Calu3 (cell line): ENCODE measurements around the gene UIMC1. TPM values are rescaled to one million over a fixed set of nuclear protein-coding genes. Genes with fewer than 3 reads are reported as not detected.

ENCODE experiments used
- BruUV-seq: library from RNA; stranded (reverse); fragments of 400-500 nt; replicated peaks from 2 replicates; lab custom pipeline; 2021; lab: Mats Ljungman, UMichigan
- CTCF ChIA-PET: fragments of 300-600 bp; sonication (Branson Sonifier 250); formaldehyde crosslinking; loops from one replicate; lab custom pipeline; 2022; ENCODE audit warnings: antibody characterized with exemption; lab: Charles Lee
- DNase-seq: peaks from one replicate; pipeline ENCODE4 v3.0.0; 2022
- H3K27ac Mint-ChIP-seq: one replicate; pipeline ENCODE4 v1.8.0; 2022; ENCODE audit warnings: mixed read lengths; ENCODE audit not compliant: unreplicated experiment
- H3K27me3 Mint-ChIP-seq: one replicate; pipeline ENCODE4 v1.8.0; 2022; ENCODE audit warnings: mixed read lengths; ENCODE audit not compliant: unreplicated experiment
- H3K36me3 Mint-ChIP-seq: one replicate; pipeline ENCODE4 v1.8.0; 2022; ENCODE audit warnings: mild to moderate bottlenecking, moderate library complexity, mixed read lengths; ENCODE audit not compliant: insufficient read depth, unreplicated experiment
- H3K4me1 Mint-ChIP-seq: one replicate; pipeline ENCODE4 v1.8.0; 2022; ENCODE audit warnings: mild to moderate bottlenecking, low read depth, mixed read lengths; ENCODE audit not compliant: unreplicated experiment
- H3K4me3 Mint-ChIP-seq: one replicate; pipeline ENCODE4 v1.8.0; 2022; ENCODE audit warnings: mild to moderate bottlenecking, low read depth, moderate library complexity, mixed read lengths; ENCODE audit not compliant: unreplicated experiment
- H3K9me3 Mint-ChIP-seq: one replicate; pipeline ENCODE4 v1.8.0; 2022; ENCODE audit warnings: low read depth, mixed read lengths; ENCODE audit not compliant: unreplicated experiment
- CTCF ChIP-seq: fragments of 200-600 bp; IDR thresholded peaks from one replicate; pipeline ENCODE4 v1.8.0; 2022; ENCODE audit warnings: antibody characterized with exemption; ENCODE audit not compliant: unreplicated experiment
- intact Hi-C: fragments of 100-400 bp; cut with micrococcal nuclease; formaldehyde crosslinking; loops from one replicate; pipeline ENCODE4 v1.10.0; 2022; ENCODE audit not compliant: unreplicated experiment
- total RNA-seq: library from RNA; stranded (reverse); gene quantifications from 2 replicates; pipeline ENCODE4 v1.2.3, GENCODE V29; 2022

UIMC1 gene
- total RNA-seq, 1 experiment from 2014 or later = 51.3 TPM

- no peak for TF ChIP-seq CTCF
- Mint-ChIP-seq H3K36me3 (no peaks in the 10 kb centered on the region), H3K9me3 (no peaks in the 10 kb centered on the region), H3K27me3 (peaks cover 14% of the 10 kb centered on the region), H3K27ac (no peak overlapping the region), H3K4me1 (no peaks in the 10 kb centered on the region), H3K4me3 (no peak overlapping the region)
- CTCF ChIA-PET = no interaction called here
- no TSS peak for BruUV-seq
- no peak for DNase-seq
- intact Hi-C loops = no loop called here
These were observed 124.0 kb downstream of the UIMC1 start for GRCh38 chr5:176882567-176882903.

GRCh38 chr5:176881816-176882566, 124.6 kb downstream of the UIMC1 start:
- Mint-ChIP-seq H3K4me1 (no peaks in the 10 kb centered on the region), H3K9me3 (no peaks in the 10 kb centered on the region), H3K4me3 (no peak overlapping the region), H3K27ac (no peak overlapping the region), H3K27me3 (peaks cover 14% of the 10 kb centered on the region), H3K36me3 (no peaks in the 10 kb centered on the region)
- BruUV-seq = no TSS peak
- DNase-seq = no peak
- CTCF ChIA-PET = no interaction called here
- intact Hi-C loops = no loop called here
- TF ChIP-seq CTCF = no peak

- Mint-ChIP-seq H3K4me1 (no peaks in the 10 kb centered on the region), H3K27me3 (peaks cover 14% of the 10 kb centered on the region), H3K36me3 (no peaks in the 10 kb centered on the region), H3K9me3 (no peaks in the 10 kb centered on the region), H3K4me3 (no peak overlapping the region), H3K27ac (no peak overlapping the region)
- CTCF ChIA-PET = interaction anchor here (0.6 kb wide), 1 partner anchor 139 kb away, joined by 3 read pairs; no protein-coding TSS in a partner anchor
- intact Hi-C loops = no loop called here
- no peak for TF ChIP-seq CTCF
- no peak for DNase-seq
- no TSS peak for BruUV-seq
These were observed 125.4 kb downstream of the UIMC1 start for GRCh38 chr5:176881021-176881749.

GRCh38 chr5:176880366-176881020, 126.1 kb downstream of the UIMC1 start:
- TF ChIP-seq CTCF = no peak
- no peak overlapping the region for H3K27ac Mint-ChIP-seq
- DNase-seq = no peak
- CTCF ChIA-PET = interaction anchor here (0.6 kb wide), 1 partner anchor 138 kb away, joined by 3 read pairs; no protein-coding TSS in a partner anchor
- no TSS peak for BruUV-seq
- H3K36me3 Mint-ChIP-seq = no peaks in the 10 kb centered on the region
- H3K9me3 Mint-ChIP-seq = no peaks in the 10 kb centered on the region
- H3K4me1 Mint-ChIP-seq = no peaks in the 10 kb centered on the region
- intact Hi-C loops = no loop called here
- no peak overlapping the region for H3K4me3 Mint-ChIP-seq
- H3K27me3 Mint-ChIP-seq = peaks cover 14% of the 10 kb centered on the region
